IMR-90 (cell line): ENCODE measurements around the gene NHSL1.

Experiments
- BHLHE40 ChIP-seq: fragments of 150-350 bp; IDR thresholded peaks from 2 replicates; pipeline ENCODE4 v1.6.1; 2016; ENCODE audit warnings: mild to moderate bottlenecking, low read depth, low read length
- FOS ChIP-seq: fragments of 150-350 bp; IDR thresholded peaks from 2 replicates; pipeline ENCODE4 v1.6.1; 2016; ENCODE audit warnings: low read depth, low read length
- MAFK ChIP-seq: IDR thresholded peaks from 2 replicates; pipeline ENCODE4 v1.6.1; 2012; ENCODE audit warnings: low read depth, low read length, improper control_type of control experiment
- POLR2A ChIP-seq: IDR thresholded peaks from 2 replicates; pipeline ENCODE4 v1.6.1; 2012; ENCODE audit warnings: mild to moderate bottlenecking, low read depth, low read length
- SMC3 ChIP-seq: fragments of 150-350 bp; IDR thresholded peaks from 2 replicates; pipeline ENCODE4 v1.6.1; 2016; ENCODE audit warnings: low read depth, mild to moderate bottlenecking, antibody characterized with exemption, low read length, moderate library complexity
- TF ChIP-seq, protein P1 (sequence below): conservative IDR thresholded peaks from 2 replicates; pipeline ENCODE4 v1.5.1; 2012; ENCODE audit warnings: mild to moderate bottlenecking, low read depth, low read length, improper control_type of control experiment

DNA sequence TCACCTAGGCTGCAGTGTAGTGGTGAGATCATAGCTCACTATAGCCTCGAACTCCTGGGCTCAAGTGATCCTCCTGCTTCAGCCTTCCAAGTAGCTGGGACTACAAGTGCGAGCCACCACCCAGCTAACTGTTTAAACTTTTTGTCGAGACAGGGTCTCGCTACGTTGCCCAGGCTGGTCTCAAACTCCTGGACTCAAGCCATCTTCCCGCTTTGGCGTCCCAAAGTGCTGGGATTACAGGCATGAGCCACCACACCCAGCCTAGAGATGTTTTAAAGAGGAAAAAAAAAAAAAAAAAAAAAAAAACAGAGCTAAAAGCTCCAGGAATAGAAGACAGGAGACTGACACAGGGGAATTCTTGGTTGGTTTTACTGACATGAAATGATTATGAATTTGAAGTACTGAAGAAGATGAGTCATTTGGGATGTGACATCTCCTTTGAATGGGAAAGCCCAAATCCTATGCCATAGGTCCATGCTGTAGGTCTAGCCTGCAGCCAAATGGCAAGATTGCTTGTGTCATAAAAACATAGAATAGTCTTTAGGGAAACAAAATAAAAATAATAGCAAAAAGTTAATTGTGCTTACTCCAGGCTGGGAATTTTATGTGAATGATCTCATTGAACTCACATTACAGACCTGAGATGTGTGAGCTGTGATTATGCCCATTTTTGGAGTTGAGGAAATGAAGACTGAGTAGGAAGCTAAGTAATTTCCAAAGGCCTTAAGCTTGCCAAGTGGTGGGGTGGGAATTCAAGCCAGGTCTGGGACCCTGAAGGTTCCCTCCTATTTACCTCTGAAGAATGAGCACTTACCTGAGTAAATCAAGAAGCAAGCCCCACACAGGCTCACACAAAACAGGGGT lies 24.3 kb upstream of the NHSL1 start:
- TF ChIP-seq BHLHE40 (no peak), MAFK (no peak), FOS (no peak), POLR2A (no peak), SMC3 (no peak)
- TF ChIP-seq, protein P1, sequence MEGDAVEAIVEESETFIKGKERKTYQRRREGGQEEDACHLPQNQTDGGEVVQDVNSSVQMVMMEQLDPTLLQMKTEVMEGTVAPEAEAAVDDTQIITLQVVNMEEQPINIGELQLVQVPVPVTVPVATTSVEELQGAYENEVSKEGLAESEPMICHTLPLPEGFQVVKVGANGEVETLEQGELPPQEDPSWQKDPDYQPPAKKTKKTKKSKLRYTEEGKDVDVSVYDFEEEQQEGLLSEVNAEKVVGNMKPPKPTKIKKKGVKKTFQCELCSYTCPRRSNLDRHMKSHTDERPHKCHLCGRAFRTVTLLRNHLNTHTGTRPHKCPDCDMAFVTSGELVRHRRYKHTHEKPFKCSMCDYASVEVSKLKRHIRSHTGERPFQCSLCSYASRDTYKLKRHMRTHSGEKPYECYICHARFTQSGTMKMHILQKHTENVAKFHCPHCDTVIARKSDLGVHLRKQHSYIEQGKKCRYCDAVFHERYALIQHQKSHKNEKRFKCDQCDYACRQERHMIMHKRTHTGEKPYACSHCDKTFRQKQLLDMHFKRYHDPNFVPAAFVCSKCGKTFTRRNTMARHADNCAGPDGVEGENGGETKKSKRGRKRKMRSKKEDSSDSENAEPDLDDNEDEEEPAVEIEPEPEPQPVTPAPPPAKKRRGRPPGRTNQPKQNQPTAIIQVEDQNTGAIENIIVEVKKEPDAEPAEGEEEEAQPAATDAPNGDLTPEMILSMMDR: no peak
